Skin epidermis (tissue), 12 donors: Measurements from ENCODE around the gene LRCH1.

Source experiments
- H3K27ac ChIP-seq, 21 experiments: fragments of 200-600 bp; sonication (generic) in 11 of 21; one replicate each; pipeline ENCODE4 v1.5.0; 2020; ENCODE audit warnings: mild to moderate bottlenecking in 3 of 21, inconsistent platforms in 2 of 21, moderate library complexity in 2 of 21
- H3K4me3 ChIP-seq, 7 experiments: fragments of 200-600 bp; sonication (generic) in 2 of 7; one replicate each; pipeline ENCODE4 v1.5.0; 2020; ENCODE audit warnings: inconsistent platforms in 2 of 7, mild to moderate bottlenecking in 2 of 7, moderate library complexity in 1 of 7

Gene LRCH1

GRCh38 chr13:46667687-46668281 lies 114.8 kb downstream of the LRCH1 start:
- Histone ChIP-seq H3K27ac (peak overlapping the region in 18 of 21 experiments; percentile 5 to 83 (median 52)), H3K4me3 (peak overlapping the region in 6 of 7 experiments; percentile 2 to 14 (median 10))

- peak overlapping the region in 18 of 21 experiments; percentile 5 to 83 (median 52) for H3K27ac ChIP-seq
- H3K4me3 ChIP-seq = peak overlapping the region in 5 of 7 experiments; percentile 2 to 14 (median 12)
Observed at GRCh38 chr13:46668302-46668720, 115.3 kb downstream of the LRCH1 start.

GRCh38 chr13:46668931-46669525 lies 116.1 kb downstream of the LRCH1 start:
- Histone ChIP-seq H3K27ac (peak overlapping the region in 4 of 21 experiments; percentile 26 to 83 (median 67)), H3K4me3 (no peak overlapping the region)

GRCh38 chr13:46672338-46673090 lies 119.5 kb downstream of the LRCH1 start:
- Histone ChIP-seq H3K4me3 (no peak overlapping the region), H3K27ac (no peak overlapping the region)

- no peak overlapping the region for H3K4me3 ChIP-seq
- H3K27ac ChIP-seq = peak overlapping the region in 1 of 21 experiments; percentile 17
Observed at GRCh38 chr13:46675016-46675415, 122.0 kb downstream of the LRCH1 start.

GRCh38 chr13:46676378-46676725 lies 123.4 kb downstream of the LRCH1 start:
- Histone ChIP-seq H3K27ac (no peak overlapping the region), H3K4me3 (no peak overlapping the region)

GRCh38 chr13:46679369-46680120 lies 126.6 kb downstream of the LRCH1 start:
- peak overlapping the region in 3 of 7 experiments; percentile 2 to 25 (median 14) for H3K4me3 ChIP-seq

GRCh38 chr13:46682015-46682414 lies 129.0 kb downstream of the LRCH1 start:
- H3K27ac ChIP-seq = no peak overlapping the region
- H3K4me3 ChIP-seq = no peak overlapping the region

More at GRCh38 chr13:46679369-46680120, 126.6 kb downstream of the LRCH1 start:
- H3K27ac ChIP-seq = peak overlapping the region in 17 of 21 experiments; percentile 1 to 67 (median 47)

GRCh38 chr13:46682707-46683106 lies 129.7 kb downstream of the LRCH1 start:
- Histone ChIP-seq H3K4me3 (no peak overlapping the region), H3K27ac (no peak overlapping the region)

GRCh38 chr13:46683676-46684260 lies 130.8 kb downstream of the LRCH1 start:
- Histone ChIP-seq H3K27ac (peak overlapping the region in 2 of 21 experiments; percentile 7 to 26), H3K4me3 (no peak overlapping the region)

- no peak overlapping the region for H3K4me3 ChIP-seq
- H3K27ac ChIP-seq = peak overlapping the region in 3 of 21 experiments; percentile 7 to 26 (median 24)
Observed at GRCh38 chr13:46684287-46685001, 131.5 kb downstream of the LRCH1 start.

- H3K4me3 ChIP-seq = no peak overlapping the region
- H3K27ac ChIP-seq = peak overlapping the region in 1 of 21 experiments; percentile 24
Observed at GRCh38 chr13:46685006-46685730, 132.2 kb downstream of the LRCH1 start.

- Histone ChIP-seq H3K4me3 (no peak overlapping the region), H3K27ac (no peak overlapping the region)
Observed at GRCh38 chr13:46686171-46686570, 133.2 kb downstream of the LRCH1 start.

GRCh38 chr13:46687810-46688209 lies 134.8 kb downstream of the LRCH1 start:
- H3K4me3 ChIP-seq = no peak overlapping the region
- no peak overlapping the region for H3K27ac ChIP-seq

- Histone ChIP-seq H3K27ac (no peak overlapping the region), H3K4me3 (no peak overlapping the region)
Observed at GRCh38 chr13:46688306-46688705, 135.3 kb downstream of the LRCH1 start.

- H3K4me3 ChIP-seq = no peak overlapping the region
- no peak overlapping the region for H3K27ac ChIP-seq
Observed at GRCh38 chr13:46698014-46698413, 145.0 kb downstream of the LRCH1 start.

- H3K4me3 ChIP-seq = no peak overlapping the region
- H3K27ac ChIP-seq = no peak overlapping the region
Observed at GRCh38 chr13:46698910-46699460, 146.0 kb downstream of the LRCH1 start.

- no peak overlapping the region for H3K4me3 ChIP-seq
- no peak overlapping the region for H3K27ac ChIP-seq
Observed at GRCh38 chr13:46712524-46712923, 159.6 kb downstream of the LRCH1 start.
